HG03558 (cell line): Measurements from ENCODE around the gene MECP2.

Experiments used
- ATAC-seq: cut with Tn5 transposase; IDR thresholded peaks from one replicate; pipeline ENCODE4 v1.9.1; 2021; ENCODE audit warnings: moderate number of reproducible peaks; ENCODE audit not compliant: unreplicated experiment; ENCODE audit errors: extremely low read depth

Gene MECP2

DNA sequence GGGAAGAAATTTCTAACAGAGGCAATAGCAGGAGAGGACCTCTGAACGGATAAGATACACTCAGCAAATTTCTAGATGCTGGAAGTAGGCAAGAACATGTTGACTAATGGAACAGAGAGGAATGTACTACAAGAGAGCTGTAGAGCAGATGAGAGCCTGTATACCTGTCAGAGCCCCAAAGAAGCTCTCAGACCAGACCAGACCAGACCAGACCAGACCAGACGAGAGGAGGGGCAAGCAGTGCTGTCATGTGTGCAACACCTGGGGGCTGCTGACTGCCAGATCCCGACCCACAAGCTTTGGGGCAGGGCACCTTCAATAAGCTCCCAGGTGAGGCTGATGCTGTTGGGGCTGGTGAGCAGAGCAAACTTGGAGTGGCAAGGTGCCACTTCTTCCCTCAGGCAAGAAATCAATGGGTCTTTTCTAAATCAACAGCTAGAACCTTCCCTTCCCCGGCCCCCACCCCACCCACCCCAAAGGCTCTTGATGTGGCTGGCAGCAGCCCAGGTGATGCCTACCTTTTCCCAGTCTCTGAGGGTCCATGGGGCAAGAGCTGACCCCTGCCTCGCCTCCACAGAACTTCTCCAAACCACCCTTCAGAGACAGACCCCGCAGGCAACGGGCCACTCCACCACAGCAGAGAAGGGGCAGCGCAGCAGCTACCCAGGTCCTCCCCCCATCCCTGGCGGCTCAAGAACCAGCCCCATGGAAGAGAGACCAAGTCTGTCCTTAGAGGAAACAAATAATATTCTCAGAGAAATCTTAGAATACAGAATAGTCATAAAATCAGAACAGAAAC lies 32.7 kb downstream of the MECP2 start:
- ATAC-seq, result no peak

DNA sequence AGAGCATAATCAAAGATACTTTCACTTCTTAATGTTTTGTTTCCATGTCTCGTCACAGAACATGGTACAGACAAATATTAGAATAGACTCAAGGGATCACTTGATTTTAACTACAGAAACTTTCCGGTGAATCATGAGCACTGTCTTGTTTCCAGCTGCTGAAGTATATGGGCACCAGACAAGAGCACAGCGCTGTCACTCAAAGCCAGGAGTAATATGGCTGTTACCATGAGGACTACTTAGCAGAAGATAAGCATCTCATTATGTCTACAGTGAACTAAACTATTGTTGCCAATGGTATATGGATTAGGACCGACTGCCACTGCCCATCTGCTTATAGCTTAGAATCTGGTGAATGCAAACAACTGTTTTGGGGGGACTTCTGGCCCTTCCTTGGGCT lies 34.3 kb downstream of the MECP2 start:
- no peak for ATAC-seq

DNA sequence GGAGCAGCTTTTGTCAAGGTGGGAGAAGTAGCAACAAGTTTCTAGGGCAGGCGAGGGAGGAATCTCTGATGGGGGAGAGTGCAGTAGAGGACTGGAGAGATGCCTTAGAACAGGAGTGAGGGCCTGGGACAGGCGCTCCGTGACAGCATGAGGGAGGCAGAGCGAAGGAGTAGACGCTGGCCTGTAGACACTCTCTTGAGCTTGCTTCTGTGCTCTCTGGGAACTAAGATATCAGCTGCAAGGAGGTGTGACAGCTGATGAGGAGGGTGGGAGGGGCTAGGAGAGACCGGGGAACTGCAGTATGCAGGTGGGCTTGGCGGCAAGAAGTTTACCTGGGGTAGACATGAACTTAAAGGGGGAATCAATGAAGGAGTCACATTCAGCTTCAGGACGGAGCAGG lies 35.7 kb downstream of the MECP2 start:
- ATAC-seq, result no peak

DNA sequence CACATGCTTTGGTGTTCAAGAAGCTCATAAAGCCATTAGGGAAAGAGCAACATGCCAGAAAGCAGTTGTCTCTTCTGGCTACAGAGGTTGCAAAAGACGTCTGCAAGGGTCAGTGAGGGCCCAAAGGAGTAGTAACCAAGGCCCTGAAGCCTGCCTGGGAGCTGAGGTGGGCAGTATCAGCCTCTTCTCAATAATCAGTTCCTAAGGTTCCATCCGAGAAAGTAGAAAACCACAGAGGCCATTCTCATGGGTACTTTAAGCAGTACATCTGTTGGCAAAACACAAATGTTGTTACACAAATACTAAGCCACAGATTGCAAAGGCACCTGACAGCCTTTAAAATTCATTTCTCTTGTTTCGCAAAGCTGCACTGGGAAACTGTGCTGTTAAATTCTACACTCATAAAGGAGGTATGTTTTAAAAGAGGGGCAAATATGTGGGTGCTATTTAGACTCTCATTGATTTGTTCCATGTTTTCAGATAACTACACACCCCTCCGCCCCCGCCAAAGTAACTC lies 37.7 kb downstream of the MECP2 start:
- ATAC-seq, result no peak

DNA sequence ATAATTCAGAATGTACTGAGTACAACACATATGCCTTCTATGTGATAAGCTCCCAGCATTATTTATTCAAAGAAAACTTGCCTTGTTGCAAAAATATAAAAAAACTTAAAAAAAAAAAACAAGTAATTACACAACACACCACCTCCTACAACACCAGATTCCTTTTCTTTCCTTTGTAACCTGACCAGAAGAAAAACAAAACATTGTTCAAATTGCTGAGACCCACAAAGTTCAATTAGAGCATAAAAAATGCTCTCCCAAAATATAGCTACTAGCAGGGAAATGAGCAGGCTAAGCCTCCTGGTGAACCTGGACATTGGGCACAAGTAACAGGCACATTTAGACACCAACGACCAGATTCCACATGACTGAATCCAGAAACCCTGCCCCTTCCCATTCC lies 38.3 kb downstream of the MECP2 start:
- no peak for ATAC-seq

DNA sequence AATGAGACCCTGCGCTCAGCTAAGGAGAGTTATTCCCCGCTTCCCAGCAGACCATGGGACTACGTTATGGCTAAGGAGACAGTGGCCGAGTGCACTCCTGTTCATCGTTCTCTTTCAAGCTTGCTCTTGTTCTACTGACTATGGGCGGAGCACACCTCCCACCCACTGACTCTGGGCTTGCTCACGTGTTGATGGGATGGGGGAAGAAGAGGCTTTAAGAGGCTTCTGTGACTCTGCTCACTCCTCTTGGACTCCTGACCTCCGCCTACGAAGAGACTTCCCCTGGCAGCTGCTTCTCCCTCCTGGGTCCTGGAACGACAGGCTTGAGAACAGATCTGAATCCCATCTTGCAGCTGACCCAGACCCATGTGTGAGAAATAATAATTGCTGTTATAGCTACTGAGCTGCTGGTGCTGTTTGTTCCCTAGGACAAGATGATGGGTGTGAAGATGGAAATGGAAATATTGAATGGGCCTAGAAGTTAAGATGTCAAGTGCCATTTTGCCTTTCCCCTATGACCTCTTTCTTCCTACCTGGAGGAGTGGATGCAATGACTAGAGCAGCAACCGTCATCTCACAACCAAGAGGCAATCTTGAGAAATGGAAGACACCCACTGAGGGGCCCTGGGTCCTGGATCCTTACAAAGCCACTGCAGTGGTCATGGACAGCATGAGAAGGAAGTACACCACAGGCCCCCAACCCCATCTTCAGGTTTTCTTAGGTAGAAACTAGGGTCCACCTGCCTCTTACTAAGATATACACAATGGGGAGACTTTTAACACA lies 39.1 kb downstream of the MECP2 start:
- no peak for ATAC-seq

DNA sequence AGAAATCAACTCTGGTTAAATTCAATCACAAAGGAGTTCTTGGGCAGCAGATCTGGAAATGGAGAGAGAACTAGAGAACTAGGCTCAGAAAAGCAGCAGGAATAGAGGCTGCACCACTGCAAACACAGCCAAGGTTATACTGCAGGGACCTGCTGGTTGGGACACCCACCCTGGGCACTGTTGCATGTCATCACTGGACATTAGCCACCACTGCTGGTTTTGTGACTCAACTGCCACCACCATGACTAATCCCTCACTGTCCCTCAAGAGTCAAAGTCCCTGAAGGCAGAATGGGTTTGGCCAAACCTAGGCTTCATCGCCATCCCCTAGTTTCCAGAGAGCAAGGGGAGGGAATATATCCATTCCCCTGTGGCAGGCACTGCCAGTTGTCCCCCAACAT lies 39.7 kb downstream of the MECP2 start:
- ATAC-seq, result no peak

DNA sequence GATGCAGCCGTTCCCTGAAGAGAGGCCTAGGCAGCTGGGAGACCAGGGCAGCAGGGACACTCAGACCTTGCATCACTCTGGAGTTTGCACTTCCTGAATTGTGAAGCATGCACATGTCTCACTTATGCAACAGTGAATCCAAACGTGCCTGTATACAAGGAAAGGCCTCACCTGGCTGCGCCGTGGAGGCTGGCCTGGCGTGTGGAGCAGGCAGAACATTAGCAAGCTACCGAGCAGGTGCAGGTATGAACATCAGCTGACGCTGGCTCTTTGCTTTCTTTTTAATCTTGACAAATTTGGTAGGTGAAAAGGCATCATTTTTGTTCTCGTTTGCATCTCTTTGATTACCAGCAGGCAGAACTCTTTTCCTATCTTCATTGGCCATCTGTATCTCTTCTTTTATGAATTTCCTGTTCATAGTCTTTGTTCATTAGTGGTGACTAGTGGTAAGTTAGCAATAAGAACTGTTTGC lies 40.7 kb downstream of the MECP2 start:
- no peak for ATAC-seq

DNA sequence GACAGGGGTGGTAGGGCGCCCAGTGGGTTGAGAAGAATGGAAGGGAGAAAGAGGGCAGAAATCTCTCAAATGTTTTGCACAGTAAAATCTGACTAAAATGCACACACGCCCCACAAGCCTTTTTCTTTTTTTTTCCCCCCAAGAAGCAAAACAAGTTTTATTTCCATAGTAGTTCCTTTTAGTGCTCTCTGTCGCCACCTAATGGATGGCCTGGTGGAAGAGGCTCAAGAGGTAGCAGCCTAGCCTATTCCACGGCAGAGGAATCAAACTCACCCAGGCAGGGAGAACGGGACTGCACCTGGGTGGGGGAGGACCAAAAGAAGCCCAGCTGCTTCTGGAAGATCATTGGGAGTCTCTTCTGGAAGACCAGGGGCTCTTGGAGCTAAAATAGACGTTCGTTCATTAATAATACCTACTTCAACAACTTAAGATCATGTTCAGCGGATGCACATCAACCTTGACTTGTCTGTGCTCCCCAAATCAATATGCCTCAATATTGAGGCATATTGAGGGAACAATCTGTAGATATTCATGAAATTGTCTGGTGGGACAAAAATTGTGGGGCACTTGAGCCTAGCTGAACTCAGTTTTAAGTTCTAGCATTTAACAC lies 46.2 kb downstream of the MECP2 start:
- no peak for ATAC-seq

DNA sequence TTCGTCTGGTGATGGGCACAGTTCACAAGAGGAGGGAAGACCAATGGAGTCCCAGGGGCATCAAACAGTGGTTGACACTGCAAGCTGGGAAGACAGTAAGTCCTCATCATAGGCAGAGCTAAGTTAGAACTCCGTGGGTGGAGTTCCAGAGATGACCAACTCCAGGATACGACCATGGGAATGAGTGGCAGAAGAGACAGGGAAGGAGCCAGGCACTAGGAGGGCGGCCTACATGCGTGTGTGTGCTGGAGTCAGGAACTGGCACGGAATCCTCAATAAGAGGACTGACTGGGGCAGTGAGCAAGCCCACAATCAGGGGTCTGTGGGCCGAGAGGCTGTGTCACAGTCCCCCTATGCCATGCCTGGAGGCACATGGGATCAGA lies 47.4 kb downstream of the MECP2 start:
- no peak for ATAC-seq

DNA sequence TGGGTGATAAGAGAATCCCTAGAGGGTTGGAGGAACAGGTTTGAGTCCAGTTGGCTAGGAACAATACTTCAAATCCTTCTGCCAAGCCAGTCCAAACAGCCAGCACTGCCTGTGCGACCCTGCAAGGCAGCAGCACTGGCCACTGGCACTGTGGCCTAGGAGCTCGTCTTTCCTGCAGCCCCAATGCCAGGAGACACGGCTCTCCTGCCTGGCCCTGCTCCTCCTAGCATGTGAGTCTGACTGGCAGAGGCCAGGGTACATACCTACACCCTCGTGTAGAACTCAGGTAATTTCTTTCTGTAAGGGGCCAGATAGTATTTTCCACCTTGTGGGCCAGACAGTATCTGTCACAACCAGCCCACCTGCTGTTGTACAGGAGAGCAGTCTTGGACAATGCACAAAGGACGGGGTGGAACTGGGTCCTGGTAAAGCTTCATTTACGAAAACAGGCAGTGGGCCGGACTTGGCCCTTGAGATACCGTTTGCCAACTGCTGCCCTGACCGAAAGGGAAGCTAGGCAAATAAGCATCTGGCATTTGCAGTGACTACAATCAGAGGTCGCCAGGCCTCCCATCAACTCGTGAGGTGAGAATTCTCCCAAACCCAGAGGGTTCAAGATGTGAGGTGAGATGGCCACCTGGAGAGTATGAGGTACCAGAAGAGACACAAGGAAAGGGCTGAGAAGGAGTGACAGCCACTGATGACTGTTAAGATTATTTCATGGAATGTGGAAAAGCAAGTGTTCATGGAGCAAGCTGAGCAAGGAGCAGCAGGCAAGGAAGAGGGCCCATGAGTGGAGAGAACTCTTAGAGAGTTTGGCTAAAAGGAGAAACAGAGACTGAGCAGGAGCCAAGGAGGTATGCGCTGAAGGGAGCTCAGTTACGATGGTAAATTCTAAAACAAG lies 48.1 kb downstream of the MECP2 start:
- ATAC-seq, result no peak

DNA sequence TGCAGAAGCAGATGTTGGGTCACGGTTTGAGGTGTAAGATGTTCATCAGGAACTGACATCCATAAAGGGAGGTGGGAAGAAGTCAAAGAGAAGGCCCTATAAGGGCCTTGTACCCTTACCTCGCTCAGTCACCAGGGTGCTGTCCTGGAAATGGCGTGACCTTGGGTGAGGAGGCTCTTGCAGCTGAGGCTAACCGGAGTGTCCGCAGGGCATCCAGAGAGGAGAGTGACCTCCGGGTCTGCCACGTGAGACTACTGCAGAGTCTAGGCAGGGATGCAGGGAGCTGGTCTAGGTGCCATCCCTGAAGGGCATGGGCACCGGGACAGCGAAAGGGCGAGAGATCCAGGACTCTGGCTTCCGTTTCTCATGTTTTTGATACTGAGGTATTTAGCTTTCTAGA lies 49.1 kb downstream of the MECP2 start:
- ATAC-seq, result no peak

DNA sequence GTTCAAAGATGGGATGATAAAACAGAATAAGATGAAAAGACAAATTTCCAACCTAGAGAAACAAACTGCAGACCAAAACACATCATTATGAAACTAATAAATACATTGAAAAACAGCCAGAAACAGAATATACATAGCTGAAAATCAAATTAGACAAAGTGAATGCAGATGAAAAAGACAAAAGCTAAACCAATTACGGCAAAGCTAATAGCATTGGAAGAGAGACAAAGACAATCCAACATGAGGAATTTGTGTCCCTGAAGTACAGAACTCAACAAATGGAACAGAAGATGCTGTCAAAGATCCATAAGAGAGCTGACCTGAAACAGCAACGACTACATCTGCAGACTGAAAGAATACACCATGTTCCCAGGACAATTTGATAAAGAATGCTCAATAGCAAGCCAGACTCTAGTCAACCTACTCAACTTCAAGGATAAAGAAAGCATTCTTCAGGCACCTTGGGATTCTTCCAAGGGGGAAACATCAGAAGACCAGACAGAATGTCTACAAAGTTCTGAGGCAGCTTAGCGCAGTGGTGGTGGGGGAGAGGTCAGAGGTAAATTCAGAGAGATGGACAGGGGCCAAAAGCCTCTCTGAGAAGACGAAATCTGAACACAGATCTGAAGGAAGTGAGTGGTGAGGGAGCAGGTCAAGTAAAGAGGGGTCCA lies 50.4 kb downstream of the MECP2 start:
- no peak for ATAC-seq

DNA sequence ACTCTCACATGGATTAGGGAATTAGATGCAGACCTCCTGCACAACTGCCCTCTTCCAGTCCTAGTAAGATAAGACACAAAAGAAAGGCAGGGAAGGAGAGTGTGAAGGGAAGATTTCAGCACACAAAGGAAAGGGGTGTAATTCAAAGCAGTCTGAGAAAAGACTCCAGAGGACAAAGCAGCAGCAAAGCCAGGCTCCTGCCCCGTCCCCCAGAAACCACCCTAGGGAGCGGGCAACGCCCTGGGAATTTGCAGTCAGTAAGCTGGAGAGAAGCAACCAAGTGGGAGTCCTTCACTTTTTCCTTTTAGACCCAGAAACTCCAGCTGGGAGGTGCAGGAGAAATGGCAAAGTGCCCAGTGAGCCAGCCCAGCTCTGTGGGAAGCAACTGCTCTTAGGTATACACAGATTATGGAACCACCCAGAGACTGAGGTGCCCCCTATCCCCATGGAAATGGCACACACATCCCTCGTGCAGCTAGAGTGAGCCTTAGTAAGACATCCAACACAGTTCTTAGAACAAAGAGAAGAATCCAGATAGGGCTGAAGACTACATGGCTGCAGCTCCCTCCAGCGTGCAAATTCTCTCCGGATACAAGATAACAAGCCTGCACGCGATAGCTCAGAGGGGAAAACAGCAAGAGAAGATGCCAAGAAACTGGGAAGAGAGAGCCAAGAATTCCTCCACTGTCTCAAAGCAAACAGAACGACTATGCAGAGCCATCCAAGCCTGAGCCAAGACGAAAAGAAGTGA lies 51.3 kb downstream of the MECP2 start:
- ATAC-seq, result no peak

DNA sequence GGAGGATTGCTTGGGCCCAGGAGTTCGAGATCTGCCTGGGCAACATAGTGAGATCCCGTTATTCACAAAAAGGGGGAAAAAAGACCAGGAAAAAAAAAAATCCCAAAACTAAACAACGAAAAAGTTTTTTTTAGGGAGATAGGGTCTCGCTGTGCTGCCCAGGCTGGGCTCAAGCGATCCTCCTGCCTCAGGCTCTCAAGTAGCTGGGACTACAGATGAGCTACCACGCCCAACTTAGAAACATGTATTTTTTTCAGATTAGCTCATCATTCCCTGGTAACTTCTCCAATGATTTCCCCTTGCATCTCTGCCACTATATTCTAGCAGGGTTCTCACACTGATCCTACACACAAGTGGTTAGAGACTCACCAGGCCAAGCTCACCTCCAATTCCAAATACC lies 53.4 kb downstream of the MECP2 start:
- ATAC-seq, result no peak

DNA sequence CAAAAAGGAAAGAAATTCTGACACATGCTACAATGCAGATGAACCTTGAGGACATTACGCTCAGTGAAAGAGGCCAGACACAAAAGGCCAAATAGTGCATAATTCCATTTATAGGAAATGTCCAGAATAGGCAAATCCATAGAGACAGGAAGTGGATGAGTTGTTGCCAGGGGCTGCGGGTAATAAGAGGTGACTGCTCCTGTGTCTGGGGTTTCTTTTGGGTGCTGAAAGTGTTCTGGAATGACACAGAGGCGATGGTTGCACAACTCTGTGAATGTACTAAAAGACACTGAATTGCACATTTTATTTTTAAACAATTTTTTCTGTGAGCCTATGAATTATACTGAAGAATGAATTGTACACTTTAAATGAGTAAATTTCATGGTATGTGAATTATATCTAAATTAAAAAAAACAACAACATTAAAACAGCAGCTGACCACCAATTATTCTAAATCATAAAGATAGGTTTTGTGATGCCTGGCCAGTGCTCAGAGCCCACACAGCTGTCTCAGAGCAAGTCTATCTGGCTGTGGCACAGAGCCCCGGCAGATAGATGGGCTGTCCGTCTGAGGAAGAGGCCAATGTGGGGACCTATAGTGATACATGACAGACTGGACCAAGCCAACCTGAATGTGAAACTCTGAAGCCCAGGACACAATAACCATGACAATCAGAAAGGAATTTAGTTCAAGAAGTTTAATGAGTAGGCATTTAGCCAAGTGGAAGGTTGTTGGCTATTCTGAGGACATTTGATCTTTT lies 54.3 kb downstream of the MECP2 start:
- ATAC-seq, result no peak

DNA sequence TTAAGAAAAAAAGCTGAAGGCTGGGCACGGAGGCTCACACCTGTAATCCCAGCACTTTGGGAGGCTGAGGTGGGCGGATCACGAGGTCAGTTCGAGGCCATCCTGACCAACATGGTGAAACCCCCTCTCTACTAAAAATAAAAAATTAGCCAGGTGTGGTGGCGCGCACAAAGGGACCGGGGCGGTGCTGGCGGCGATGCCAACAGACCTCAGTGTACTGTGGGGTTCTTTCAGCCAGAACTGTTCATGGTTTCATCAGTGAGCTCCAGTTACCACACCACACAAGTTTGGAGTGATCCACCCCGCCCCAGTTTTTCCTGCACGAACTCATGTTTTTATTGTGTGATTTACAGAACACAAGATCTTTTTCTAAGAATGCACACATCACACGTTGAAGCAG lies 56.7 kb downstream of the MECP2 start:
- ATAC-seq, result no peak

DNA sequence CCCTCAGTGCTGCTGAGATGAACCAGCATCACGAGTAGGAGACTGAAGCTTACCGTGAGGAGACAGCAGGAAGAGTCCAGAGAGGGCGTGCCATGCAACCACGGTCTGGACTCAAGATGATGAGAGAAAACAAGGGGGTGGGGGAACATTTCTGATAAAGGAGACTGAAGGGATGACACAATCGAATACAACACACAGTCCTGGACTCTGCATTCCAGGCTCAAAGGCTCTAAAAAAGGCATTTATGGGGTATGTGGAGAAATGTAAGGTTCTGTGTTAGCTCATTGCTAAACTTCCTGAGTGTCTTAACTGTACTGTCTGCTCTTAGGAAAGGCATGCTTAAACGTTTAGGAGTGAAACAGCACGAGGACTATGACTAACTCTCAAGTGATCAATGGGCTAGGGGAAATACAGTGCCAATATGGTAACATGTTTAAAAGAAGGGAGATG lies 57.2 kb downstream of the MECP2 start:
- no peak for ATAC-seq
